Left renal pelvis (tissue), 4 donors: ENCODE results near the gene NOA1. TPM values are rescaled to one million over a fixed set of nuclear protein-coding genes. Genes with fewer than 3 reads are reported as not detected.

Experiments
- DNase-seq, 4 donors: peaks; one replicate each; pipeline ENCODE4 v3.0.0-alpha.2; 2013; ENCODE audit warnings: low read depth in 4 of 4, low spot score in 3 of 4
- polyA plus RNA-seq, 4 donors: library from polyadenylated mRNA; unstranded; fragments of 120-200 nt; gene quantifications; one replicate each; pipeline ENCODE4 v1.2.1, GENCODE V29; 2013; ENCODE audit not compliant: insufficient read length in 4 of 4

Gene NOA1
- polyA plus RNA-seq = 10 to 100 TPM; 17.1 to 22.9 (median 20.7) TPM

GRCh38 chr4:56977321-56978012 is at the start of gene NOA1:
TSS of gene NOA1 (minus strand) at chr4:56977606. CDS start at chr4:56977585, 21 bp downstream.
- peak; percentile 98 to 99 (median 98) for DNase-seq

GRCh38 chr4:57023104-57023503 is 45.7 kb upstream of the NOA1 start:
- no peak for DNase-seq

GRCh38 chr4:57020467-57021101 is 43.2 kb upstream of the NOA1 start:
- no peak for DNase-seq

- no peak for DNase-seq
These were observed 41.6 kb upstream of the NOA1 start for GRCh38 chr4:57018980-57019379.

GRCh38 chr4:57013543-57014120 is 36.2 kb upstream of the NOA1 start:
- DNase-seq = no peak

- DNase-seq = no peak
These were observed 22.3 kb upstream of the NOA1 start for GRCh38 chr4:56999751-57000150.

GRCh38 chr4:56995525-56995924 is 18.1 kb upstream of the NOA1 start:
- no peak for DNase-seq

GRCh38 chr4:56990109-56990905 is 12.9 kb upstream of the NOA1 start:
- DNase-seq = no peak

GRCh38 chr4:56986952-56987351 is 9.5 kb upstream of the NOA1 start:
- DNase-seq = no peak

- no peak for DNase-seq
These were observed 8.8 kb upstream of the NOA1 start for GRCh38 chr4:56986192-56986591.

- DNase-seq = no peak
These were observed 4.4 kb upstream of the NOA1 start for GRCh38 chr4:56981795-56982201.

- DNase-seq = no peak
These were observed 2.1 kb upstream of the NOA1 start for GRCh38 chr4:56979421-56980072.

- peak; percentile 82 to 87 (median 86) for DNase-seq
These were observed 1.4 kb upstream of the NOA1 start, which contains the start of gene POLR2B for GRCh38 chr4:56978750-56979303. TSS of gene POLR2B (plus strand) at chr4:56978896. CDS start at chr4:56978986, 90 bp downstream.

- DNase-seq = no peak
These were observed 527 bp downstream of the NOA1 start for GRCh38 chr4:56976837-56977320.

GRCh38 chr4:56976283-56976836 is 1.0 kb downstream of the NOA1 start:
- no peak for DNase-seq

GRCh38 chr4:56973336-56973735 is 4.1 kb downstream of the NOA1 start:
- DNase-seq = no peak

GRCh38 chr4:56972809-56973208 is 4.6 kb downstream of the NOA1 start:
- no peak for DNase-seq

- DNase-seq = no peak
These were observed 5.0 kb downstream of the NOA1 start for GRCh38 chr4:56972389-56972788.

- DNase-seq = no peak
These were observed 6.0 kb downstream of the NOA1 start for GRCh38 chr4:56971383-56971782.

- no peak for DNase-seq
These were observed 16.3 kb downstream of the NOA1 start for GRCh38 chr4:56961107-56961500.
